Adrenal gland (tissue), 12 donors: Measurements from ENCODE around the gene RASSF8. TPM values are rescaled to one million over a fixed set of nuclear protein-coding genes. Genes with fewer than 3 reads are reported as not detected.

Source experiments
- DNase-seq, 7 donors: peaks; one replicate each; pipeline ENCODE4 v3.0.0-alpha.2; 2019 to 2020
- H3K27ac ChIP-seq, 5 donors: fragments of 200-600 bp; sonication (generic) in 4 of 5; 1 replicate in 3 of 5; 2 replicates in 2 of 5; pipeline versions ENCODE4 v1.5.1 to v1.8.0; 2016 to 2020; ENCODE audit warnings: mild to moderate bottlenecking in 1 of 5
- H3K27me3 ChIP-seq: fragments of 200-600 bp; 2 replicates; pipeline ENCODE4 v1.8.0; 2021
- H3K36me3 ChIP-seq, 2 donors: fragments of 200-600 bp; replicated peaks in 1 of 2; 1 replicate in 1 of 2; 2 replicates in 1 of 2; pipeline versions ENCODE4 v1.5.1 to v1.8.0; 2018 to 2022
- H3K4me1 ChIP-seq, 2 donors: fragments of 200-600 bp; replicated peaks in 1 of 2; 1 replicate in 1 of 2; 2 replicates in 1 of 2; pipeline versions ENCODE4 v1.5.1 to v1.8.0; 2018 to 2021
- H3K4me3 ChIP-seq, 4 donors: fragments of 200-600 bp; sonication (generic) in 3 of 4; one replicate each; pipeline ENCODE4 v1.5.1; 2016 to 2018
- H3K9me3 ChIP-seq, 3 donors: fragments of 200-600 bp; sonication (generic) in 1 of 3; replicated peaks in 1 of 3; 1 replicate in 2 of 3; 2 replicates in 1 of 3; pipeline versions ENCODE4 v1.5.1 to v1.8.0; 2016 to 2021
- CTCF ChIP-seq, 6 experiments: fragments of 450-650 bp in 4 of 6; fragments of 200-600 bp in 2 of 6; sonication (generic) in 1 of 6; IDR thresholded peaks; 1 replicate in 5 of 6; 2 replicates in 1 of 6; pipeline versions ENCODE4 v1.5.1 to v1.8.0; 2016 to 2021; ENCODE audit warnings: antibody characterized with exemption in 6 of 6, mild to moderate bottlenecking in 2 of 6, moderate library complexity in 1 of 6
- POLR2A ChIP-seq, 2 donors: fragments of 450-650 bp; IDR thresholded peaks; one replicate each; pipeline ENCODE4 v1.6.1; 2017; ENCODE audit warnings: antibody characterized with exemption in 2 of 2, mild to moderate bottlenecking in 2 of 2, moderate library complexity in 1 of 2
- WGBS, 4 donors: extraction: QIAGEN DNeasy Blood & Tissue Kit in 2 of 4; methylation state at CpG; one replicate each; pipeline versions ENCODE4 v1.1.5 to v1.1.7; 2013 to 2017; 5-methylcytosine and 5-hydroxymethylcytosine counted together
- intact Hi-C, 2 donors: fragments of 100-400 bp; cut with DNase I; formaldehyde crosslinking; loops; one replicate each; pipeline versions ENCODE4 v1.14.1 to v1.15.0; 2022 to 2023
- polyA plus RNA-seq, 3 donors: library from polyadenylated mRNA; stranded (reverse); fragments of 200-250 nt in 2 of 3; fragments of 350-450 nt in 1 of 3; fragmentation: Illumina TruSeq in 1 of 3; extraction: RNeasy Lipid Tissue Mini Kit (QIAGEN cat#74804) in 1 of 3; gene quantifications; one replicate each; pipeline ENCODE4 v1.2.3, GENCODE V29; 2013 to 2014
- total RNA-seq, 9 donors: library from RNA; depleted of rRNA in 4 of 9; stranded (reverse); fragments of >200 nt in 4 of 9; fragments of 120-200 nt in 1 of 9; fragmentation: NEBNext Ultra II Directional in 1 of 9; extraction: Animal tissue kit (Norgen Biotek cat#: 25700) in 1 of 9; gene quantifications; one replicate each; pipeline versions ENCODE4 v1.1.0 to v1.2.4, GENCODE V29; 2013 to 2023
- donor health status: healthy with polysubstance abuse.
- donor health status: Bipolar disorder and iron deficiency.
- donor health status: DM: yes; HTN: yes; CAD: no.
- donor health status: DM: no; HTN: no; CAD: no.
- donor health status: DM: no; HTN: no; CAD: no.
- donor health status: DM: yes; HTN: yes; CAD: no.

Gene RASSF8
- total and polyA plus RNA-seq, 12 donors = 6.5 to 85.7 (median 43.9) TPM

- Histone ChIP-seq H3K27ac (no peak overlapping the region), H3K9me3 (no peaks in the 10 kb centered on the region), H3K4me1 (peaks cover 6 to 18% of the 10 kb centered on the region in 2 donors), H3K4me3 (no peak overlapping the region), H3K27me3 (no peaks in the 10 kb centered on the region), H3K36me3 (no peaks in the 10 kb centered on the region)
- DNase-seq = no peak
- no peak for TF ChIP-seq CTCF (IDR thresholded peaks at IDR 0.05)
- no peak for TF ChIP-seq POLR2A (IDR thresholded peaks at IDR 0.05)
- intact Hi-C loops = no loop called here
- WGBS, 4 donors = 84 to 96% (median 90%) methylated on average over 2 of the region's 2 CpGs
Measured at GRCh38 chr12:25995906-25996305, 37.4 kb downstream of the RASSF8 start.

- no peak for DNase-seq
- H3K9me3 ChIP-seq = no peaks in the 10 kb centered on the region
- intact Hi-C loops = no loop called here
- peak overlapping the region in 1 of 5 donors; percentile 37 for H3K27ac ChIP-seq
- WGBS, 4 donors = 92 to 100% (median 95%) methylated on average over 1 of the region's 1 CpG
- H3K4me3 ChIP-seq = no peak overlapping the region
- H3K36me3 ChIP-seq = no peaks in the 10 kb centered on the region
- no peaks in the 10 kb centered on the region for H3K27me3 ChIP-seq
- H3K4me1 ChIP-seq = peaks cover 6 to 18% of the 10 kb centered on the region in 2 donors
- TF ChIP-seq CTCF (IDR thresholded peaks at IDR 0.05) (no peak), POLR2A (IDR thresholded peaks at IDR 0.05) (no peak)
Measured at GRCh38 chr12:25996677-25997076, 38.2 kb downstream of the RASSF8 start.

- Histone ChIP-seq H3K9me3 (no peaks in the 10 kb centered on the region), H3K36me3 (no peaks in the 10 kb centered on the region), H3K27ac (peak overlapping the region in 3 of 5 donors; percentile 26 to 43 (median 41)), H3K27me3 (no peaks in the 10 kb centered on the region), H3K4me3 (no peak overlapping the region), H3K4me1 (peaks cover 6 to 18% of the 10 kb centered on the region in 2 donors)
- no peak for DNase-seq
- intact Hi-C loops = no loop called here
- 44 to 53% (median 46%) methylated on average over 6 of the region's 6 CpGs for WGBS, 4 donors
- TF ChIP-seq CTCF (IDR thresholded peaks at IDR 0.05) = no peak
Measured at GRCh38 chr12:25997201-25997963, 38.9 kb downstream of the RASSF8 start.

GRCh38 chr12:26000898-26001297, 42.4 kb downstream of the RASSF8 start:
- no peaks in the 10 kb centered on the region for H3K27me3 ChIP-seq
- no peaks in the 10 kb centered on the region for H3K9me3 ChIP-seq
- 66 to 78% (median 69%) methylated on average over 4 of the region's 4 CpGs for WGBS, 4 donors
- H3K27ac ChIP-seq = no peak overlapping the region
- TF ChIP-seq CTCF (IDR thresholded peaks at IDR 0.05) = no peak
- TF ChIP-seq POLR2A (IDR thresholded peaks at IDR 0.05) = no peak
- intact Hi-C loops = no loop called here
- H3K36me3 ChIP-seq = no peaks in the 10 kb centered on the region
- DNase-seq = no peak
- peaks cover 0 to 18% of the 10 kb centered on the region in 2 donors for H3K4me1 ChIP-seq
- H3K4me3 ChIP-seq = no peak overlapping the region
